Measurements from ENCODE around the gene TRAF3IP1. TPM values are rescaled to one million over a fixed set of nuclear protein-coding genes. Genes with fewer than 3 reads are reported as not detected.

The TRAF3IP1 gene
- total and polyA plus RNA-seq, 2 of the 13 experiments (the other 11 are each of a cell fraction or from before 2014, with no cell fraction given) = 4.1 to 12.9 TPM

DNA sequence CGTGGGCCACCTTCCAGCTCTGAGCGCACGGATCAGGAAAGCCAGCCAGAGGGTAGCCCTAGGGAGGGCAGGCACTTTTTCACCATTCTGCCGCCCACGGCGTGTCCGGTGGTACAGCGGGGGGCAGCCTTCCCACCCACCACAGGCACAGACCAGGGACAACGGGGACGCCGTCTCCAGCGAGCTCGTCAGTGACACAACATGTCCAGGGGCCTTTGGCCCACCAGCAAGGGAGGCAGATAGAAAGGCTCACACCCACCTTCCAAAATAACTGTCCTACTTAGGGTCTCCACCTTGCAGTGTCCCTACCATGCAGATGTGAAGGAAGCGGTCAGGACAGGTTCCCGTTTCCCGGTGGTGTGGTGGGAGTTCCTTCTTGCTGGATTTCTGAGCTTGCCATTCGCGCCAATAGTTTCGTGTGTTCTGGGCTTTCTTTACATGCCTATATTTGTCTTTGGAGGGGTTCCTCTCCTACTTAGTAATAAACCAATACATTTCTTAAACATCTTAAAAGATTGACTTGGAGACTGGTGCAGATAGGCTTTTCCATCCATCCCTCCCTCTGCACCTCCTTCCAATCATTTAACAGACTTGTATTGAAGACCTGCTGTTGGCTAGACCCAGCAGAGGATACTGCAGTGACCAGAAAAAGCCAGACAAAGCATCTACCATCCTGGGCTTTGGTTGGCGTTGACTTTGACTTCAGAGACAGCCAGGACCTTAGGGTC lies 107.3 kb downstream of the TRAF3IP1 start (continued):
- no peak for TF ChIP-seq MLLT10 (CRISPR knock-in tag; IDR thresholded peaks at IDR 0.05)
- TF ChIP-seq, protein P1, sequence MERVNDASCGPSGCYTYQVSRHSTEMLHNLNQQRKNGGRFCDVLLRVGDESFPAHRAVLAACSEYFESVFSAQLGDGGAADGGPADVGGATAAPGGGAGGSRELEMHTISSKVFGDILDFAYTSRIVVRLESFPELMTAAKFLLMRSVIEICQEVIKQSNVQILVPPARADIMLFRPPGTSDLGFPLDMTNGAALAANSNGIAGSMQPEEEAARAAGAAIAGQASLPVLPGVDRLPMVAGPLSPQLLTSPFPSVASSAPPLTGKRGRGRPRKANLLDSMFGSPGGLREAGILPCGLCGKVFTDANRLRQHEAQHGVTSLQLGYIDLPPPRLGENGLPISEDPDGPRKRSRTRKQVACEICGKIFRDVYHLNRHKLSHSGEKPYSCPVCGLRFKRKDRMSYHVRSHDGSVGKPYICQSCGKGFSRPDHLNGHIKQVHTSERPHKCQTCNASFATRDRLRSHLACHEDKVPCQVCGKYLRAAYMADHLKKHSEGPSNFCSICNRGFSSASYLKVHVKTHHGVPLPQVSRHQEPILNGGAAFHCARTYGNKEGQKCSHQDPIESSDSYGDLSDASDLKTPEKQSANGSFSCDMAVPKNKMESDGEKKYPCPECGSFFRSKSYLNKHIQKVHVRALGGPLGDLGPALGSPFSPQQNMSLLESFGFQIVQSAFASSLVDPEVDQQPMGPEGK (CRISPR knock-in tag; IDR thresholded peaks at IDR 0.05) = 0 out of 2 replicates have a peak, but pooled peaks have one; percentile 21
- TF ChIP-seq, protein P2, sequence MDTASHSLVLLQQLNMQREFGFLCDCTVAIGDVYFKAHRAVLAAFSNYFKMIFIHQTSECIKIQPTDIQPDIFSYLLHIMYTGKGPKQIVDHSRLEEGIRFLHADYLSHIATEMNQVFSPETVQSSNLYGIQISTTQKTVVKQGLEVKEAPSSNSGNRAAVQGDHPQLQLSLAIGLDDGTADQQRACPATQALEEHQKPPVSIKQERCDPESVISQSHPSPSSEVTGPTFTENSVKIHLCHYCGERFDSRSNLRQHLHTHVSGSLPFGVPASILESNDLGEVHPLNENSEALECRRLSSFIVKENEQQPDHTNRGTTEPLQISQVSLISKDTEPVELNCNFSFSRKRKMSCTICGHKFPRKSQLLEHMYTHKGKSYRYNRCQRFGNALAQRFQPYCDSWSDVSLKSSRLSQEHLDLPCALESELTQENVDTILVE (CRISPR knock-in tag; IDR thresholded peaks at IDR 0.05) = no peak
- TF ChIP-seq, protein P3, sequence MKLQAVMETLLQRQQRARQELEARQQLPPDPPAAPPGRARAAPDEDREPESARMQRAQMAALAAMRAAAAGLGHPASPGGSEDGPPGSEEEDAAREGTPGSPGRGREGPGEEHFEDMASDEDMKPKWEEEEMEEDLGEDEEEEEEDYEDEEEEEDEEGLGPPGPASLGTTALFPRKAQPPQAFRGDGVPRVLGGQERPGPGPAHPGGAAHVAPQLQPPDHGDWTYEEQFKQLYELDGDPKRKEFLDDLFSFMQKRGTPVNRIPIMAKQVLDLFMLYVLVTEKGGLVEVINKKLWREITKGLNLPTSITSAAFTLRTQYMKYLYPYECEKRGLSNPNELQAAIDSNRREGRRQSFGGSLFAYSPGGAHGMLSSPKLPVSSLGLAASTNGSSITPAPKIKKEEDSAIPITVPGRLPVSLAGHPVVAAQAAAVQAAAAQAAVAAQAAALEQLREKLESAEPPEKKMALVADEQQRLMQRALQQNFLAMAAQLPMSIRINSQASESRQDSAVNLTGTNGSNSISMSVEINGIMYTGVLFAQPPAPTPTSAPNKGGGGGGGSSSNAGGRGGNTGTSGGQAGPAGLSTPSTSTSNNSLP (IDR thresholded peaks at IDR 0.05; ENCODE audit: low read depth, low read length) = no peak
- TF ChIP-seq, protein P4, sequence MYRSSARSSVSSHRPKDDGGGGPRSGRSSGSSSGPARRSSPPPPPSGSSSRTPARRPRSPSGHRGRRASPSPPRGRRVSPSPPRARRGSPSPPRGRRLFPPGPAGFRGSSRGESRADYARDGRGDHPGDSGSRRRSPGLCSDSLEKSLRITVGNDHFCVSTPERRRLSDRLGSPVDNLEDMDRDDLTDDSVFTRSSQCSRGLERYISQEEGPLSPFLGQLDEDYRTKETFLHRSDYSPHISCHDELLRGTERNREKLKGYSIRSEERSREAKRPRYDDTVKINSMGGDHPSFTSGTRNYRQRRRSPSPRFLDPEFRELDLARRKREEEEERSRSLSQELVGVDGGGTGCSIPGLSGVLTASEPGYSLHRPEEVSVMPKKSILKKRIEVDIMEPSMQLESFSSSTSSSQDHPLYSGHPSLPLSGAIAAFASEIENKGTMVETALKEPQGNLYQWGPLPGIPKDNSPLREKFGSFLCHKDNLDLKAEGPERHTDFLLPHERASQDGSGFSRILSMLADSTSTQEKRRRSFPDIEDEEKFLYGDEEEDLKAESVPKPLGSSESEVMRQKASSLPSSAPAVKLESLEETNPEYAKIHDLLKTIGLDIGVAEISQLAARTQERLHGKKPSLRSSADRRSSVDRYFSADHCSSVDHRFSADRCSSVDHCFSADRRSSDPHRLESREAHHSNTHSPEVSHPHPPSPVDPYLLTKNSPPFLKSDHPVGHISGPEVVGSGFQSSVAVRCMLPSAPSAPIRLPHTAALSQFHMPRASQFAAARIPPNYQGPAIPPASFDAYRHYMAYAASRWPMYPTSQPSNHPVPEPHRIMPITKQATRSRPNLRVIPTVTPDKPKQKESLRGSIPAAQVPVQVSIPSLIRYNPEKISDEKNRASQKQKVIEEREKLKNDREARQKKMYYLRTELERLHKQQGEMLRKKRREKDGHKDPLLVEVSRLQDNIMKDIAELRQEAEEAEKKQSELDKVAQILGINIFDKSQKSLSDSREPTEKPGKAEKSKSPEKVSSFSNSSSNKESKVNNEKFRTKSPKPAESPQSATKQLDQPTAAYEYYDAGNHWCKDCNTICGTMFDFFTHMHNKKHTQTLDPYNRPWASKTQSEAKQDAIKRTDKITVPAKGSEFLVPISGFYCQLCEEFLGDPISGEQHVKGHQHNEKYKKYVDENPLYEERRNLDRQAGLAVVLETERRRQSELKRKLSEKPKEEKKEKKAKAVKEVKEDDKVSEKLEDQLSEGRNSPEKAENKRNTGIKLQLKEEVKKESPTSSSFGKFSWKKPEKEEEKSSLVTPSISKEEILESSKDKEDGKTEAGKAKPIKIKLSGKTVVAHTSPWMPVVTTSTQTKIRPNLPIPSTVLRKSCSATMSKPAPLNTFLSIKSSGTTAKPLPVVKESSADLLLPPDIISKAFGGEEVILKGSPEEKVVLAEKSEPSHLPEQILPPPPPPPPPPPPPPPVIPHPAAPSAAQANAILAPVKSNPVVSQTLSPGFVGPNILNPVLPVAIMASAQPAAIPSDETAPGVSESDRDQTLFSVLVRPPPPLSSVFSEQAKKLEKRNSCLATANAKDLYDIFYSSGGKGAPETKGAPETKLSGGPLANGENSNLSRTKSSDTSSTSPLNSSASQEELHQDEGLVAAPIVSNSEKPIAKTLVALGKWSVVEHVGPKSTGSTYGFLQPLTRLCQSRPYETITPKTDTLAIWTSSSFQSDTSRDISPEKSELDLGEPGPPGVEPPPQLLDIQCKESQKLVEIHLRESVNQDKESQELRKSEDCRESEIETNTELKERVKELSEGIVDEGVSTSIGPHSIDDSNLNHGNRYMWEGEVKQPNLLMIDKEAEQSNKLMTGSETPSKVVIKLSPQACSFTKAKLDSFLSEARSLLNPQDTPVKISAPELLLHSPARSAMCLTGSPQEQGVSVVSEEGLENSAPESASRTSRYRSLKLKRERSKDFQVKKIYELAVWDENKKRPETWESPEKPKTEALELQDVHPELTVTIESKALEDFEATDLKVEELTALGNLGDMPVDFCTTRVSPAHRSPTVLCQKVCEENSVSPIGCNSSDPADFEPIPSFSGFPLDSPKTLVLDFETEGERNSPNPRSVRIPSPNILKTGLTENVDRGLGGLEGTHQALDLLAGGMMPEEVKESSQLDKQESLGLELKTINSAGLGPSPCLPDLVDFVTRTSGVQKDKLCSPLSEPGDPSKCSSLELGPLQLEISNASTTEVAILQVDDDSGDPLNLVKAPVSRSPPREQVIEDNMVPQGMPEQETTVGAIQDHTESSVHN (CRISPR knock-in tag; IDR thresholded peaks at IDR 0.05) = no peak
- no peak for TF ChIP-seq RARG (CRISPR knock-in tag; IDR thresholded peaks at IDR 0.05; ENCODE audit: low read depth)
- no peak for TF ChIP-seq ZNF766 (CRISPR knock-in tag; IDR thresholded peaks at IDR 0.05; ENCODE audit: borderline replicate concordance)
- TF ChIP-seq, protein P5, sequence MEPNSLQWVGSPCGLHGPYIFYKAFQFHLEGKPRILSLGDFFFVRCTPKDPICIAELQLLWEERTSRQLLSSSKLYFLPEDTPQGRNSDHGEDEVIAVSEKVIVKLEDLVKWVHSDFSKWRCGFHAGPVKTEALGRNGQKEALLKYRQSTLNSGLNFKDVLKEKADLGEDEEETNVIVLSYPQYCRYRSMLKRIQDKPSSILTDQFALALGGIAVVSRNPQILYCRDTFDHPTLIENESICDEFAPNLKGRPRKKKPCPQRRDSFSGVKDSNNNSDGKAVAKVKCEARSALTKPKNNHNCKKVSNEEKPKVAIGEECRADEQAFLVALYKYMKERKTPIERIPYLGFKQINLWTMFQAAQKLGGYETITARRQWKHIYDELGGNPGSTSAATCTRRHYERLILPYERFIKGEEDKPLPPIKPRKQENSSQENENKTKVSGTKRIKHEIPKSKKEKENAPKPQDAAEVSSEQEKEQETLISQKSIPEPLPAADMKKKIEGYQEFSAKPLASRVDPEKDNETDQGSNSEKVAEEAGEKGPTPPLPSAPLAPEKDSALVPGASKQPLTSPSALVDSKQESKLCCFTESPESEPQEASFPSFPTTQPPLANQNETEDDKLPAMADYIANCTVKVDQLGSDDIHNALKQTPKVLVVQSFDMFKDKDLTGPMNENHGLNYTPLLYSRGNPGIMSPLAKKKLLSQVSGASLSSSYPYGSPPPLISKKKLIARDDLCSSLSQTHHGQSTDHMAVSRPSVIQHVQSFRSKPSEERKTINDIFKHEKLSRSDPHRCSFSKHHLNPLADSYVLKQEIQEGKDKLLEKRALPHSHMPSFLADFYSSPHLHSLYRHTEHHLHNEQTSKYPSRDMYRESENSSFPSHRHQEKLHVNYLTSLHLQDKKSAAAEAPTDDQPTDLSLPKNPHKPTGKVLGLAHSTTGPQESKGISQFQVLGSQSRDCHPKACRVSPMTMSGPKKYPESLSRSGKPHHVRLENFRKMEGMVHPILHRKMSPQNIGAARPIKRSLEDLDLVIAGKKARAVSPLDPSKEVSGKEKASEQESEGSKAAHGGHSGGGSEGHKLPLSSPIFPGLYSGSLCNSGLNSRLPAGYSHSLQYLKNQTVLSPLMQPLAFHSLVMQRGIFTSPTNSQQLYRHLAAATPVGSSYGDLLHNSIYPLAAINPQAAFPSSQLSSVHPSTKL (CRISPR knock-in tag; IDR thresholded peaks at IDR 0.05) = no peak
- TF ChIP-seq, protein P6, sequence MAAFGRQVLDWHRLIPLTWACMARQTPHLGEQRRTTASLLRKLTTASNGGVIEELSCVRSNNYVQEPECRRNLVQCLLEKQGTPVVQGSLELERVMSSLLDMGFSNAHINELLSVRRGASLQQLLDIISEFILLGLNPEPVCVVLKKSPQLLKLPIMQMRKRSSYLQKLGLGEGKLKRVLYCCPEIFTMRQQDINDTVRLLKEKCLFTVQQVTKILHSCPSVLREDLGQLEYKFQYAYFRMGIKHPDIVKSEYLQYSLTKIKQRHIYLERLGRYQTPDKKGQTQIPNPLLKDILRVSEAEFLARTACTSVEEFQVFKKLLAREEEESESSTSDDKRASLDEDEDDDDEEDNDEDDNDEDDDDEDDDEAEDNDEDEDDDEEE (CRISPR knock-in tag; IDR thresholded peaks at IDR 0.05) = no peak
